Gastrocnemius medialis (tissue), 4 donors: ENCODE data around the gene UBE2QL1.

Experiments used
- CTCF ChIP-seq, 5 experiments: fragments of 450-650 bp in 3 of 5; fragments of 200-600 bp in 2 of 5; sonication (generic) in 2 of 5; IDR thresholded peaks in 4 of 5; conservative IDR thresholded peaks in 1 of 5; 1 replicate in 4 of 5; 2 replicates in 1 of 5; pipeline ENCODE4 v1.5.1; 2016 to 2019; ENCODE audit warnings: antibody characterized with exemption in 5 of 5, mild to moderate bottlenecking in 3 of 5, moderate library complexity in 3 of 5
- POLR2A ChIP-seq, 2 donors: fragments of 450-650 bp; IDR thresholded peaks; one replicate each; pipeline ENCODE4 v1.6.1; 2017; ENCODE audit warnings: antibody characterized with exemption in 2 of 2, mild to moderate bottlenecking in 2 of 2, moderate library complexity in 2 of 2

- no peak for TF ChIP-seq CTCF (IDR thresholded peaks at IDR 0.05 in 4 of 5, conservative IDR thresholded peaks at IDR 0.05 in 1 of 5)
- no peak for TF ChIP-seq POLR2A (IDR thresholded peaks at IDR 0.05)
Measured at GRCh38 chr5:6525422-6525821, 76.8 kb downstream of the UBE2QL1 start.
